ENCODE measurements around the gene SLC15A3.

- TF ChIP-seq PPARA (CRISPR knock-in tag; IDR thresholded peaks at IDR 0.05; ENCODE audit: borderline replicate concordance), result no peak
- no peak for TF ChIP-seq ZFP30 (CRISPR knock-in tag; IDR thresholded peaks at IDR 0.05)
- no peak for TF ChIP-seq ESRRG (CRISPR knock-in tag; IDR thresholded peaks at IDR 0.05)
- TF ChIP-seq ZC3H10 (CRISPR knock-in tag; IDR thresholded peaks at IDR 0.05), result no peak
- no peak for TF ChIP-seq ISL1 (CRISPR knock-in tag; IDR thresholded peaks at IDR 0.05)
- no peak for TF ChIP-seq ZFP3 (CRISPR knock-in tag; IDR thresholded peaks at IDR 0.05)
- no peak for TF ChIP-seq CSDC2 (CRISPR knock-in tag; IDR thresholded peaks at IDR 0.05)
Measured at GRCh38 chr11:60984149-60984548, 32.2 kb upstream of the SLC15A3 start.
